GM06990 (cell line): ENCODE measurements around the gene MAPK8IP1.

Experiments
- DNase-seq: peaks from one replicate; pipeline ENCODE4 v3.0.0-alpha.2; 2011; ENCODE audit not compliant: insufficient read length; ENCODE audit errors: extremely low read depth
- H3K27me3 ChIP-seq: replicated peaks from 2 replicates; pipeline ENCODE4 v1.6.0; 2011; ENCODE audit warnings: low read length; ENCODE audit not compliant: control insufficient read depth, insufficient read depth
- H3K36me3 ChIP-seq: 2 replicates; pipeline ENCODE4 v1.5.1; 2011; ENCODE audit warnings: low read length; ENCODE audit not compliant: control insufficient read depth, insufficient read depth
- H3K4me3 ChIP-seq: replicated peaks from 2 replicates; pipeline ENCODE4 v1.5.1; 2011; ENCODE audit warnings: low read depth, mild to moderate bottlenecking, control low read depth, low read length
- TF ChIP-seq, protein P1 (sequence below): IDR thresholded peaks from 2 replicates; pipeline ENCODE4 v1.5.1; 2011; ENCODE audit warnings: low read length, control low read depth, mild to moderate bottlenecking, inconsistent platforms; ENCODE audit not compliant: insufficient read depth, poor library complexity, severe bottlenecking

Gene MAPK8IP1

GRCh38 chr11:45856044-45856468 is 29.4 kb upstream of the MAPK8IP1 start:
- DNase-seq = no peak
- TF ChIP-seq, protein P1, sequence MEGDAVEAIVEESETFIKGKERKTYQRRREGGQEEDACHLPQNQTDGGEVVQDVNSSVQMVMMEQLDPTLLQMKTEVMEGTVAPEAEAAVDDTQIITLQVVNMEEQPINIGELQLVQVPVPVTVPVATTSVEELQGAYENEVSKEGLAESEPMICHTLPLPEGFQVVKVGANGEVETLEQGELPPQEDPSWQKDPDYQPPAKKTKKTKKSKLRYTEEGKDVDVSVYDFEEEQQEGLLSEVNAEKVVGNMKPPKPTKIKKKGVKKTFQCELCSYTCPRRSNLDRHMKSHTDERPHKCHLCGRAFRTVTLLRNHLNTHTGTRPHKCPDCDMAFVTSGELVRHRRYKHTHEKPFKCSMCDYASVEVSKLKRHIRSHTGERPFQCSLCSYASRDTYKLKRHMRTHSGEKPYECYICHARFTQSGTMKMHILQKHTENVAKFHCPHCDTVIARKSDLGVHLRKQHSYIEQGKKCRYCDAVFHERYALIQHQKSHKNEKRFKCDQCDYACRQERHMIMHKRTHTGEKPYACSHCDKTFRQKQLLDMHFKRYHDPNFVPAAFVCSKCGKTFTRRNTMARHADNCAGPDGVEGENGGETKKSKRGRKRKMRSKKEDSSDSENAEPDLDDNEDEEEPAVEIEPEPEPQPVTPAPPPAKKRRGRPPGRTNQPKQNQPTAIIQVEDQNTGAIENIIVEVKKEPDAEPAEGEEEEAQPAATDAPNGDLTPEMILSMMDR = no peak
- H3K36me3 ChIP-seq = peaks cover 15% of the 10 kb centered on the region
- no peaks in the 10 kb centered on the region for H3K27me3 ChIP-seq
- H3K4me3 ChIP-seq = no peak overlapping the region

- H3K4me3 ChIP-seq = no peak overlapping the region
- TF ChIP-seq, protein P1 = no peak
- H3K27me3 ChIP-seq = no peaks in the 10 kb centered on the region
- H3K36me3 ChIP-seq = peaks cover 18% of the 10 kb centered on the region
- no peak for DNase-seq
These were observed 27.4 kb upstream of the MAPK8IP1 start for GRCh38 chr11:45857961-45858474.

- H3K27me3 ChIP-seq = no peaks in the 10 kb centered on the region
- peaks cover 21% of the 10 kb centered on the region for H3K36me3 ChIP-seq
- H3K4me3 ChIP-seq = no peak overlapping the region
- DNase-seq = no peak
- TF ChIP-seq, protein P1 = no peak
These were observed 26.6 kb upstream of the MAPK8IP1 start for GRCh38 chr11:45858751-45859398.

GRCh38 chr11:45859661-45860140 is 25.8 kb upstream of the MAPK8IP1 start:
- no peak for DNase-seq

DNA sequence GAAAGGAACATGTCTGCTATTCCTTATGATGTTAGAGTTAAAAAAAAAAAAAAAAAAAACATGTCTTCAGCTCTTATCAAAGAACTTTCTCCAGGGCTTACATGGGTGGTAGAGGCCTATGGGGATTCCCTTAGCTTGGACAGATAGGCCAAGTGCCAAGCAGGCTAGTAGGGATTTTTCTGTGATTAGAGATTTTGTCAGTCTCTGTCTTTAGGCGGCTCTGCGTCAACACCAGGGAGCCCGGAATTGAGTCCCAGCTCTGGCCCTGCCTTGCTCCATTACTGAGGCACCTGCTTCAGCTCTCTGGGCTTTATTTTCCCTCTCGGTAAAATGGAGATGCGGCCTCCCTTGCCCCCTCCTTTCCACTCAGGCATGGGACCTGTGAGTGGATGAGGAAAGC is 25.1 kb upstream of the MAPK8IP1 start:
- Histone ChIP-seq H3K27me3 (no peaks in the 10 kb centered on the region), H3K36me3 (peaks cover 21% of the 10 kb centered on the region), H3K4me3 (no peak overlapping the region)
- no peak for DNase-seq
- TF ChIP-seq, protein P1 = no peak

More at GRCh38 chr11:45859661-45860140, 25.8 kb upstream of the MAPK8IP1 start:
- TF ChIP-seq, protein P1 = no peak
- peaks cover 21% of the 10 kb centered on the region for H3K36me3 ChIP-seq
- no peak overlapping the region for H3K4me3 ChIP-seq
- H3K27me3 ChIP-seq = no peaks in the 10 kb centered on the region
